GM19351 (cell line): ENCODE results near the gene MAD1L1.

ENCODE experiments used
- ATAC-seq: cut with Tn5 transposase; IDR thresholded peaks from one replicate; pipeline ENCODE4 v1.9.1; 2021; ENCODE audit warnings: mild to moderate bottlenecking, moderate library complexity; ENCODE audit not compliant: unreplicated experiment

The MAD1L1 gene

GRCh38 chr7:1787681-1788235, 445.0 kb downstream of the MAD1L1 start:
- ATAC-seq: no peak

- ATAC-seq: no peak
Observed at GRCh38 chr7:1787241-1787640, 445.5 kb downstream of the MAD1L1 start.

GRCh38 chr7:1785839-1786238, 446.9 kb downstream of the MAD1L1 start:
- ATAC-seq: no peak

DNA sequence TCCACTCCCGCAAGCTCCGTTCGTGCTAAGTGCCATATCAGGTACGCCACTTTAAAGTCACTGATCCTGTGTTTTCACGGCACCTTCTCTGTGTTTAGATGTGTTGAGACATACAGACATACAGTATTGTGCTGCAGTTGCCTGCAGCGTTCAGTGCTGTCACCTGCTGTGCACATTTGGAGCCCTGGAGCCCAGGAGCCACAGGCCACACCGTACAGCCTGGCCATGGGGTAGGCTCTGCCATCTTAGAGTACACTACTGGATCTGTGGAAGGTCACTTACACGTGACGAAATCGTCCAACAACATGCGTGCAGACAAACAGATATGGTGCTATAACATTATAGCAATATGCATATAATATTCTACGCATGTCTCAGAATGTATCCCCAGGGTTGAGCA, 451.4 kb downstream of the MAD1L1 start:
- ATAC-seq: no peak

DNA sequence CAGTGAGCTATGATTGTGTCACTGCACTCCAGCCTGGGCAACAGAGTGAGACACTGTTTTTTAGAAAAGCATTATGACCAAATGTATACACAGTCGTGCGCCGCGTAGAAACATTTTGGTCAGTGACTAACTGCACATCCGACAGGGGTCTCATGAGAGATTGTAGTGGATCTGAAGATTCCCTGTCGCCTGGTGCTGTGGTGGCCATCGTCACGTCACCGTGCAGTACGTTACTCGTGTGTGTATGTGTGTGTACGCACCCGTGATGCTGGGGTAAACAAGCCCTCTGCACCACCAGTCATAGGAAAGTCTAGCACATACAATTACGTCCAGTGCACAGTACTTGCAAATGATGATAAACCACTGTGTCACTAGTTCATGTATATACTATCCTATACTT, 453.3 kb downstream of the MAD1L1 start:
- ATAC-seq: no peak

DNA sequence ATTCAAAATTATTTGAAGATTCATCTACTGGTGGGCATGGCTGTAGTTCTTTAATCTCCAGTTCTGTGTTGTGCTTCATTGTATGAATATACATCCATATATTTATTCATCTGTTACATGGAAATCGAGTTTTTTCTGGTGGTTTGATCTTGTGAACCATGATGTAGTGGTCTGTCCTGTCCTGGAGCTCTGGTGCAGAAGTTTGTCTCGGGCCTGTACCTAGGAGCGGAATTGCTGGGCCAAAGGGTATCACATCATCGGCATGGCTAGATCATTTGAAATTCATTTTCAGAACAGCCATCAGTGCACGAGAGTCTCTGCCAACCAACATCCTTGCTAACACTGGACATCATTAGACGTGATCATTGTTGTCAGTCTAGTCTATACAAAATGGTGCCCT, 455.6 kb downstream of the MAD1L1 start:
- no peak for ATAC-seq

- no peak for ATAC-seq
Observed at GRCh38 chr7:1775389-1775788, 457.4 kb downstream of the MAD1L1 start.

DNA sequence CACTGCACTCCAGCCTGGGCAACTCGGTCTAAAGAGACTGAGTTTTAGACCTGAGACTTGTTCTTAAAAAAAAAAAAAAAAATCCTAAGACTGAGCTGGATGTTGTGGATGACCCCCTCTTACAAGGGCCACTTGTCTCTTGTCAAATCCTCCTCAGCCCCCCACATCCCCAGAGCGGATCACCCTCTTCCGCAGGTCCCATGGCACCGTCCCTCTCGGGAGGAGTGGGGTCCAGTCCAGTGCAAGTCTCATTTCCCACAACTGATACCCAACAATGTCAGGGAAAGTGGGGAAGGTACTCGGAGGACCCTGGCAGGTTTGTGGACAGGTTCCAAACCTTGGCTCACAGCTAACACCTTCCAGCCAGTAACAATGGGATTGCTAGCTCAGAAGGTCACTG, 462.4 kb downstream of the MAD1L1 start:
- no peak for ATAC-seq

DNA sequence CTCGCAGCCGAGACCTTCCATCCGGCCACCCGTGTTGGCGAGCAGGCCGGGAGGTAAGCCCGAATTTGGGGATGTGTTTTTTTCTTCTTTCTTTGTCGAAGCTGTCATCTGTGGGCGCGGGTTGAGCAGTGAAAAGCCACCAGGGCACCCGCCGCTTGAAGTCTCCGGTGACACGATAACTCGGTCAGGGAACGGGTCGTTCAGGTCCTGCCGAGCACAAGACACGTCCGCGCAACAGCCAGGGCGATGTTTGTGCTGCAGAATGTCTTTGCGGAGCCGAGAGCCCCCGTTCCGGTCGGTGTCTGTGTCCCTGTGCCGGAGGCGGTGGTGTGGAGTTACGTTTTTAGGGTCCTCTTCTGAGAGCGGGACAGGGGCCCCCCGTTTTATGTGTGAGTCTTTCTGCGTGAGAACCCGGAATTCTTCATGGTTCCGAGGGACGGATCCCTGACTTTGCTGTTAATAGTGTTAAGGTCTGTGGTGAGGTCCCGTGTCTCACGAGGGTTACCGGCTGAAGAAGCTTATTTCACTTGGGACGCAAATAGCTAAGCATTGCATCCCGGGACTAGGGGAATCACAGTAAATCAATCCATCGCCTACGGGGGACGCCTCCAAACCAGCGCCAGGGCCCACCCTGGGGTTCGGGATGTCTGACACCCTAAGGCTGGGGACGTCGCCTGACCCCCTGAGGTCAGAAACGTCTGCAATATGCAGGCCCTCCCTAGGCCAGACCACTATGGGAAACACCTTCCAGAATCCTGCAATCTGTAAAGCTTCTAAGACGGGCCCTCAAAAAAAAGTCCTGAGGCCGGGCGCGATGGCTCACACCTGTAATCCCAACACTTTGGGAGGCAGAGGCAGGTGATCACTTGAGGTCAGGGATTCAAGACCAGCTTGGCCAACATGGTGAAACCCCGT, 463.2 kb downstream of the MAD1L1 start:
- no peak for ATAC-seq

- no peak for ATAC-seq
Observed at GRCh38 chr7:1768832-1769231, 463.9 kb downstream of the MAD1L1 start.

DNA sequence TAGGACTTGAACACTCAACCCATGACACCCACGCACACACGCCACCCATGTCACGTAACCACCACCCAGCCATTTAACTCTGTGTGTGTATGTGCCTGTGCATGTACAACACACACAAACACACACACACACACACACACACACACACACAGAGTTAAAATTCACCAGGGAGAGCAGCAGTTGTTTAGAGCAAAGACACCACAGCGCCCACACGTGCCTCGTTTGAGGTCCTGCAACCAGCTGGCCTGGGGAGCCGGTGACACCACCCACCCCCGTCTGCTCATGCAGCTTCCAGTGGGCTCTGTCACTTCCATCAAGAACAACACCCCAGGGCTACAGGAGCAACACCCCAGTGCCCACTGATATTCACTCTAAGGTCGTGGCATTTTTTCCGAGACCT, 465.2 kb downstream of the MAD1L1 start:
- ATAC-seq: no peak
